SU-DHL-6 (cell line): ENCODE results near the gene PLEKHH3.
A peak's percentile ranks its signal among the peaks of the same experiment; 100 is the strongest.

Source experiments
- H2AFZ ChIP-seq: fragments of 200-600 bp; sonication (generic); 2 replicates; pipeline ENCODE4 v1.6.1; 2014; ENCODE audit warnings: low read depth, mild to moderate bottlenecking, moderate library complexity, mixed read lengths, antibody characterized with exemption, low read length; ENCODE audit not compliant: severe bottlenecking
- H3F3A ChIP-seq: fragments of 200-600 bp; shearing (Covaris generic); 2 replicates; pipeline ENCODE4 v1.6.0; 2016; ENCODE audit warnings: antibody characterized with exemption, mild to moderate bottlenecking; ENCODE audit not compliant: insufficient read depth
- H3K27ac ChIP-seq: fragments of 200-600 bp; sonication (generic); 2 replicates; pipeline ENCODE4 v1.5.1; 2016; ENCODE audit warnings: low read depth, mild to moderate bottlenecking, low read length, moderate library complexity, mixed read lengths
- H3K27me3 ChIP-seq: fragments of 200-600 bp; sonication (generic), shearing (Covaris generic); 2 replicates; pipeline ENCODE4 v1.6.0; 2014; ENCODE audit warnings: mild to moderate bottlenecking, low read length
- H3K36me3 ChIP-seq: fragments of 200-600 bp; sonication (generic); 2 replicates; pipeline ENCODE4 v1.6.1; 2014; ENCODE audit warnings: mild to moderate bottlenecking, low read length, mixed read lengths
- H3K4me2 ChIP-seq: fragments of 300-600, 200-600 bp; shearing (Covaris generic), sonication (generic); 2 replicates; pipeline ENCODE4 v1.6.0; 2014; ENCODE audit warnings: low read length, low read depth, mild to moderate bottlenecking; ENCODE audit not compliant: poor library complexity, severe bottlenecking
- H3K4me3 ChIP-seq: fragments of 200-600 bp; sonication (generic); 2 replicates; pipeline ENCODE4 v1.5.1; 2014; ENCODE audit warnings: antibody characterized with exemption, low read length, mild to moderate bottlenecking, mixed read lengths; ENCODE audit not compliant: insufficient read depth, poor library complexity, severe bottlenecking
- H3K79me2 ChIP-seq: fragments of 200-600 bp; sonication (generic); 2 replicates; pipeline ENCODE4 v1.6.1; 2014; ENCODE audit warnings: mild to moderate bottlenecking, low read length, moderate library complexity; ENCODE audit not compliant: insufficient read depth
- H3K9ac ChIP-seq: fragments of 200-600 bp; sonication (generic); 2 replicates; pipeline ENCODE4 v1.7.0; 2014; ENCODE audit warnings: mild to moderate bottlenecking, low read length
- H3K9me2 ChIP-seq: fragments of 200-600 bp; sonication (generic); replicated peaks from 2 replicates; pipeline ENCODE4 v1.6.1; 2014; ENCODE audit warnings: low read length; ENCODE audit not compliant: insufficient read depth
- H3K9me3 ChIP-seq: fragments of 200-600 bp; sonication (generic); 2 replicates; pipeline ENCODE4 v1.6.1; 2014; ENCODE audit warnings: low read length, mixed read lengths; ENCODE audit not compliant: insufficient read depth
- H4K20me1 ChIP-seq: fragments of 200-600 bp; sonication (generic); 2 replicates; pipeline ENCODE4 v1.6.1; 2014; ENCODE audit warnings: low read depth, mild to moderate bottlenecking, antibody characterized with exemption, low read length, moderate library complexity, mixed read lengths
- CTCF ChIP-seq: fragments of 200-600 bp; sonication (generic); IDR thresholded peaks from one replicate; pipeline ENCODE4 v1.5.1; 2017; ENCODE audit warnings: antibody characterized with exemption, mild to moderate bottlenecking, low read length, moderate library complexity; ENCODE audit not compliant: insufficient read depth, poor library complexity, severe bottlenecking
- EZH2phosphoT487 ChIP-seq: fragments of 200-600 bp; sonication (generic), shearing (Covaris generic); conservative IDR thresholded peaks from 2 replicates; pipeline ENCODE4 v1.6.1; 2018; ENCODE audit warnings: mild to moderate bottlenecking, antibody characterized with exemption, low read length, moderate library complexity, mixed read lengths

Gene PLEKHH3

GRCh38 chr17:42679492-42680330 is 2.9 kb upstream of the PLEKHH3 start:
- H3K9ac ChIP-seq, result peak overlapping the region; percentile 64
- no peaks in the 10 kb centered on the region for H3K27me3 ChIP-seq
- peak; percentile 57 for TF ChIP-seq CTCF
- TF ChIP-seq EZH2phosphoT487, result no peak
- peak overlapping the region; percentile 82 for H3K4me2 ChIP-seq
- no peaks in the 10 kb centered on the region for H4K20me1 ChIP-seq
- H3K36me3 ChIP-seq, result no peaks in the 10 kb centered on the region
- H3K79me2 ChIP-seq, result no peaks in the 10 kb centered on the region
- H3K4me3 ChIP-seq, result peak overlapping the region; percentile 43
- H3K9me2 ChIP-seq, result no peaks in the 10 kb centered on the region
- peak overlapping the region; percentile 78 for H3K27ac ChIP-seq
- H2AFZ ChIP-seq, result peak overlapping the region; percentile 98
- no peaks in the 10 kb centered on the region for H3K9me3 ChIP-seq
- H3F3A ChIP-seq, result peaks cover 11% of the 10 kb centered on the region; the same call in 1 of the 2 replicates

DNA sequence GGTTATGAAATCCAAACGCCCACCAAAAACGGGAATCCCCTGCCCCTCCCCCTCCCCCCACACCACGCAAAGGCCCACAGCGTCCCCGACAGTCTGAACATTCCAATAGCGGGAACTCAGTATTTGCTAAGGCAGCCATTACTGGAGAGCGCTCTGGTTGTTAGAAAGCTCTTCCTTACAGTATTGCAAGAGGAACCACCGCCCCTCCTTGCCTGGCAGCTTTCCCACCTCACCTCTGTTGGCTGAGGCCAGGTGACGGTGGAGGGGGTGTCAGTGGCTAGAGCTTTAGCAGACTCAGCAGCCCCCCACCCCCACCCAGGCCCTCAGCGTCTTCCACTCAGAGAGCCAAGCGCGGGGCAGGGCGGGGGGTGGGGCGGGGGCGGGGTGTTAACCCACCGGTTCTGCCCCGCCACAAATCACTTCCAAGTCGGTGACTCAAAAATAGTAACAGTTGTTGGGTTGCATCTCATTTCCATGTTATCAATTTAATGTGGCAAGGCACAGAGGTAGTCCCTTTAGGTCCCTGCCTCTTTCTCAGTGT is 2.2 kb upstream of the PLEKHH3 start:
- Histone ChIP-seq H3F3A (peaks cover 11% of the 10 kb centered on the region; the same call in 1 of the 2 replicates), H3K36me3 (no peaks in the 10 kb centered on the region), H3K4me2 (peak overlapping the region; percentile 82), H3K27me3 (no peaks in the 10 kb centered on the region), H4K20me1 (no peaks in the 10 kb centered on the region), H3K27ac (peak overlapping the region; percentile 78), H3K4me3 (peak overlapping the region; percentile 69), H3K9ac (peak overlapping the region; percentile 64), H3K9me2 (no peaks in the 10 kb centered on the region), H2AFZ (peak overlapping the region; percentile 98), H3K9me3 (no peaks in the 10 kb centered on the region), H3K79me2 (no peaks in the 10 kb centered on the region)
- TF ChIP-seq CTCF, result no peak
- TF ChIP-seq EZH2phosphoT487, result no peak

- Histone ChIP-seq H4K20me1 (no peaks in the 10 kb centered on the region), H3K9ac (peak overlapping the region; percentile 64), H3K4me3 (peak overlapping the region; percentile 69), H3K79me2 (no peaks in the 10 kb centered on the region), H2AFZ (peak overlapping the region; percentile 94), H3F3A (peaks cover 11% of the 10 kb centered on the region; the same call in 1 of the 2 replicates), H3K27ac (peak overlapping the region; percentile 70), H3K4me2 (peak overlapping the region; percentile 82), H3K9me3 (no peaks in the 10 kb centered on the region), H3K27me3 (no peaks in the 10 kb centered on the region), H3K36me3 (no peaks in the 10 kb centered on the region), H3K9me2 (no peaks in the 10 kb centered on the region)
- TF ChIP-seq CTCF (no peak), EZH2phosphoT487 (no peak)
Measured at GRCh38 chr17:42677921-42678781, 1.4 kb upstream of the PLEKHH3 start.
